ENCODE measurements around the gene UNC5A. TPM values are rescaled to one million over a fixed set of nuclear protein-coding genes. Genes with fewer than 3 reads are reported as not detected.

UNC5A gene
- total and polyA plus RNA-seq, 9 of the 15 experiments (the other 6 are each of a cell fraction or from before 2014, with no cell fraction given) = not detected

DNA sequence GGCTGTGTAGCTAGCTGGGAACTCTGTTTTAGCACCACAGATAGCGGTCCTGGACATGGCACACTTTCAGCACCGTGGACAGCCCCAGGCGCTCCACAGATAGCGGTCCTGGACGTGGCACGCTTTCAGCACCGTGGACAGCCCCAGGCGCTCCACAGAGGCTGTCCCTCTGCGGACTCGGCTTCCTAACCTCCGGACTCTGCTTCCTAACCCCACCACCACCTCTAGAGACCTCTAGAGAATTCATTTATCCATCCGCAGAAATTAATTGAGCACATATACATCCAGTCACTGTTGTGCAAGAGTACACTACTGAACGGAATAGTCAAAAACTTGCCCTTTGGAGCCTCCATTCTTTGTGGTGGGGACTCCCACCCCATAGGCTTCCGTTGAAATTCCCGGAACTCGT is 27.4 kb downstream of the UNC5A start (continued):
- no peak for TF ChIP-seq JUN (IDR thresholded peaks at IDR 0.05; ENCODE audit: borderline replicate concordance, low read depth, low read length)
- peak; percentile 99 for TF ChIP-seq JUN (CRISPR knock-in tag; IDR thresholded peaks at IDR 0.05; ENCODE audit: borderline replicate concordance)
- no peak for TF ChIP-seq CHD2 (IDR thresholded peaks at IDR 0.05; ENCODE audit: low read depth, low read length)
- TF ChIP-seq, protein P1, sequence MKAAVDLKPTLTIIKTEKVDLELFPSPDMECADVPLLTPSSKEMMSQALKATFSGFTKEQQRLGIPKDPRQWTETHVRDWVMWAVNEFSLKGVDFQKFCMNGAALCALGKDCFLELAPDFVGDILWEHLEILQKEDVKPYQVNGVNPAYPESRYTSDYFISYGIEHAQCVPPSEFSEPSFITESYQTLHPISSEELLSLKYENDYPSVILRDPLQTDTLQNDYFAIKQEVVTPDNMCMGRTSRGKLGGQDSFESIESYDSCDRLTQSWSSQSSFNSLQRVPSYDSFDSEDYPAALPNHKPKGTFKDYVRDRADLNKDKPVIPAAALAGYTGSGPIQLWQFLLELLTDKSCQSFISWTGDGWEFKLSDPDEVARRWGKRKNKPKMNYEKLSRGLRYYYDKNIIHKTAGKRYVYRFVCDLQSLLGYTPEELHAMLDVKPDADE (conservative IDR thresholded peaks at IDR 0.05; ENCODE audit: control insufficient read depth, low read depth, low read length) = peak; percentile 97
- TF ChIP-seq, protein P2, sequence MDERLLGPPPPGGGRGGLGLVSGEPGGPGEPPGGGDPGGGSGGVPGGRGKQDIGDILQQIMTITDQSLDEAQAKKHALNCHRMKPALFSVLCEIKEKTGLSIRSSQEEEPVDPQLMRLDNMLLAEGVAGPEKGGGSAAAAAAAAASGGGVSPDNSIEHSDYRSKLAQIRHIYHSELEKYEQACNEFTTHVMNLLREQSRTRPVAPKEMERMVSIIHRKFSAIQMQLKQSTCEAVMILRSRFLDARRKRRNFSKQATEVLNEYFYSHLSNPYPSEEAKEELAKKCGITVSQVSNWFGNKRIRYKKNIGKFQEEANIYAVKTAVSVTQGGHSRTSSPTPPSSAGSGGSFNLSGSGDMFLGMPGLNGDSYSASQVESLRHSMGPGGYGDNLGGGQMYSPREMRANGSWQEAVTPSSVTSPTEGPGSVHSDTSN (CRISPR knock-in tag; IDR thresholded peaks at IDR 0.05; ENCODE audit: low read depth) = peak; percentile 85
- TF ChIP-seq, protein P2 (tag; conservative IDR thresholded peaks at IDR 0.05; ENCODE audit: low read depth) = no peak
- TF ChIP-seq ZNF717 (CRISPR knock-in tag; IDR thresholded peaks at IDR 0.05) = no peak
- TF ChIP-seq, protein P3, sequence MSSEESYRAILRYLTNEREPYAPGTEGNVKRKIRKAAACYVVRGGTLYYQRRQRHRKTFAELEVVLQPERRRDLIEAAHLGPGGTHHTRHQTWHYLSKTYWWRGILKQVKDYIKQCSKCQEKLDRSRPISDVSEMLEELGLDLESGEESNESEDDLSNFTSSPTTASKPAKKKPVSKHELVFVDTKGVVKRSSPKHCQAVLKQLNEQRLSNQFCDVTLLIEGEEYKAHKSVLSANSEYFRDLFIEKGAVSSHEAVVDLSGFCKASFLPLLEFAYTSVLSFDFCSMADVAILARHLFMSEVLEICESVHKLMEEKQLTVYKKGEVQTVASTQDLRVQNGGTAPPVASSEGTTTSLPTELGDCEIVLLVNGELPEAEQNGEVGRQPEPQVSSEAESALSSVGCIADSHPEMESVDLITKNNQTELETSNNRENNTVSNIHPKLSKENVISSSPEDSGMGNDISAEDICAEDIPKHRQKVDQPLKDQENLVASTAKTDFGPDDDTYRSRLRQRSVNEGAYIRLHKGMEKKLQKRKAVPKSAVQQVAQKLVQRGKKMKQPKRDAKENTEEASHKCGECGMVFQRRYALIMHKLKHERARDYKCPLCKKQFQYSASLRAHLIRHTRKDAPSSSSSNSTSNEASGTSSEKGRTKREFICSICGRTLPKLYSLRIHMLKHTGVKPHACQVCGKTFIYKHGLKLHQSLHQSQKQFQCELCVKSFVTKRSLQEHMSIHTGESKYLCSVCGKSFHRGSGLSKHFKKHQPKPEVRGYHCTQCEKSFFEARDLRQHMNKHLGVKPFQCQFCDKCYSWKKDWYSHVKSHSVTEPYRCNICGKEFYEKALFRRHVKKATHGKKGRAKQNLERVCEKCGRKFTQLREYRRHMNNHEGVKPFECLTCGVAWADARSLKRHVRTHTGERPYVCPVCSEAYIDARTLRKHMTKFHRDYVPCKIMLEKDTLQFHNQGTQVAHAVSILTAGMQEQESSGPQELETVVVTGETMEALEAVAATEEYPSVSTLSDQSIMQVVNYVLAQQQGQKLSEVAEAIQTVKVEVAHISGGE (CRISPR knock-in tag; IDR thresholded peaks at IDR 0.05) = peak; percentile 4 to 87 (median 30); a peak in 3 of 6 replicates
- TF ChIP-seq ZNF583 (CRISPR knock-in tag; IDR thresholded peaks at IDR 0.05) = peak; percentile 92
- no peak for TF ChIP-seq HMGN3 (IDR thresholded peaks at IDR 0.05; ENCODE audit: borderline replicate concordance, extremely low read depth, insufficient read length, low read depth, low read length)
- TF ChIP-seq ZNF175 (CRISPR knock-in tag; IDR thresholded peaks at IDR 0.05; ENCODE audit: low read depth) = peak; percentile 97
